Kidney (tissue), 14 donors: ENCODE results near the gene ART1. TPM values are rescaled to one million over a fixed set of nuclear protein-coding genes. Genes with fewer than 3 reads are reported as not detected.

Experiments used
- DNase-seq, 5 donors: peaks; one replicate each; pipeline ENCODE4 v3.0.0-alpha.2; 2013 to 2020
- FAIRE-seq: peaks from 2 replicates; lab custom pipeline; 2012; peaks lifted over from hg19 to GRCh38; lab: Jason Lieb, UNC
- H3K27ac ChIP-seq, 2 donors: one replicate each; pipeline ENCODE4 v1.7.0; 2013; ENCODE audit warnings: low read depth in 2 of 2, low read length in 2 of 2, inconsistent platforms in 1 of 2
- H3K27me3 ChIP-seq: one replicate; pipeline ENCODE4 v1.7.1; 2013; ENCODE audit warnings: low read length, inconsistent platforms; ENCODE audit not compliant: control insufficient read depth, insufficient read depth
- H3K36me3 ChIP-seq, 3 donors: one replicate each; pipeline versions ENCODE4 v1.7.0 to v1.7.1; 2013; ENCODE audit warnings: low read length in 3 of 3, control low read depth in 1 of 3, inconsistent platforms in 1 of 3; ENCODE audit not compliant: insufficient read depth in 3 of 3, control insufficient read depth in 2 of 3
- H3K4me1 ChIP-seq, 3 donors: one replicate each; pipeline versions ENCODE4 v1.7.0 to v1.7.1; 2013; ENCODE audit warnings: low read length in 3 of 3, inconsistent platforms in 1 of 3, low read depth in 1 of 3; ENCODE audit not compliant: control insufficient read depth in 2 of 3, insufficient read depth in 2 of 3
- H3K4me3 ChIP-seq, 3 donors: one replicate each; pipeline versions ENCODE4 v1.7.0 to v1.8.1; 2013; ENCODE audit warnings: low read length in 3 of 3, control low read depth in 1 of 3, inconsistent platforms in 1 of 3
- H3K9ac ChIP-seq, 3 donors: one replicate each; pipeline versions ENCODE4 v1.7.0 to v1.7.1; 2013; ENCODE audit warnings: low read length in 3 of 3, control low read depth in 1 of 3, inconsistent platforms in 1 of 3
- H3K9me3 ChIP-seq, 3 donors: one replicate each; pipeline versions ENCODE4 v1.7.0 to v1.7.1; 2013; ENCODE audit warnings: low read length in 3 of 3, control low read depth in 1 of 3, inconsistent platforms in 1 of 3; ENCODE audit not compliant: control insufficient read depth in 2 of 3, insufficient read depth in 1 of 3
- intact Hi-C: fragments of 100-400 bp; cut with DNase I; formaldehyde crosslinking; loops from one replicate; pipeline ENCODE4 v1.11.1; 2022
- polyA plus RNA-seq: library from polyadenylated mRNA; stranded (reverse); fragments of 350-450 nt; fragmentation: Illumina TruSeq; extraction: RNeasy Lipid Tissue Mini Kit (QIAGEN cat#74804); gene quantifications from one replicate; pipeline ENCODE4 v1.2.3, GENCODE V29; 2014; ENCODE audit warnings: low read depth, low replicate concordance; ENCODE audit not compliant: insufficient read depth
- total RNA-seq: library from RNA; stranded (reverse); fragmentation: NEBNext Ultra II Directional; extraction: Animal tissue kit (Norgen Biotek cat#: 25700); gene quantifications from one replicate; pipeline ENCODE4 v1.2.1, GENCODE V29; 2021
- TF ChIP-seq, protein P1 (sequence below): IDR thresholded peaks from 3 replicates; pipeline ENCODE4 v1.5.1; 2012; ENCODE audit warnings: mild to moderate bottlenecking, moderate library complexity, borderline replicate concordance; ENCODE audit not compliant: insufficient read depth; ENCODE audit errors: extremely low read depth
- donor health status: control.
- donor health status: control.
- donor health status: control.
- donor health status: control.
- donor health status: control.
- donor health status: DM: yes; HTN: yes; CAD: no.
- donor health status: Normal renal cell carcinoma (clear cell type).

ART1 gene
- total and polyA plus RNA-seq, 2 donors from 2014 or later = 0.31 TPM; not detected in 1

- no peak for FAIRE-seq
- Histone ChIP-seq H3K4me1 (no peaks in the 10 kb centered on the region), H3K27me3 (no peaks in the 10 kb centered on the region), H3K27ac (no peak overlapping the region), H3K9me3 (no peaks in the 10 kb centered on the region), H3K4me3 (no peak overlapping the region), H3K36me3 (no peaks in the 10 kb centered on the region), H3K9ac (no peak overlapping the region)
- DNase-seq = no peak
- intact Hi-C loops = no loop called here
- TF ChIP-seq, protein P1, sequence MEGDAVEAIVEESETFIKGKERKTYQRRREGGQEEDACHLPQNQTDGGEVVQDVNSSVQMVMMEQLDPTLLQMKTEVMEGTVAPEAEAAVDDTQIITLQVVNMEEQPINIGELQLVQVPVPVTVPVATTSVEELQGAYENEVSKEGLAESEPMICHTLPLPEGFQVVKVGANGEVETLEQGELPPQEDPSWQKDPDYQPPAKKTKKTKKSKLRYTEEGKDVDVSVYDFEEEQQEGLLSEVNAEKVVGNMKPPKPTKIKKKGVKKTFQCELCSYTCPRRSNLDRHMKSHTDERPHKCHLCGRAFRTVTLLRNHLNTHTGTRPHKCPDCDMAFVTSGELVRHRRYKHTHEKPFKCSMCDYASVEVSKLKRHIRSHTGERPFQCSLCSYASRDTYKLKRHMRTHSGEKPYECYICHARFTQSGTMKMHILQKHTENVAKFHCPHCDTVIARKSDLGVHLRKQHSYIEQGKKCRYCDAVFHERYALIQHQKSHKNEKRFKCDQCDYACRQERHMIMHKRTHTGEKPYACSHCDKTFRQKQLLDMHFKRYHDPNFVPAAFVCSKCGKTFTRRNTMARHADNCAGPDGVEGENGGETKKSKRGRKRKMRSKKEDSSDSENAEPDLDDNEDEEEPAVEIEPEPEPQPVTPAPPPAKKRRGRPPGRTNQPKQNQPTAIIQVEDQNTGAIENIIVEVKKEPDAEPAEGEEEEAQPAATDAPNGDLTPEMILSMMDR = no peak
Measured at GRCh38 chr11:3637201-3637600, 7.7 kb upstream of the ART1 start.

- Histone ChIP-seq H3K9me3 (no peaks in the 10 kb centered on the region), H3K27ac (no peak overlapping the region), H3K27me3 (no peaks in the 10 kb centered on the region), H3K4me3 (no peak overlapping the region), H3K4me1 (peaks cover 0 to 9% (median 6%) of the 10 kb centered on the region in 3 donors), H3K9ac (no peak overlapping the region), H3K36me3 (no peaks in the 10 kb centered on the region)
- TF ChIP-seq, protein P1 = no peak
- FAIRE-seq (no peak), DNase-seq (no peak)
- intact Hi-C loops = no loop called here
Measured at GRCh38 chr11:3638513-3638912, 6.4 kb upstream of the ART1 start.

DNA sequence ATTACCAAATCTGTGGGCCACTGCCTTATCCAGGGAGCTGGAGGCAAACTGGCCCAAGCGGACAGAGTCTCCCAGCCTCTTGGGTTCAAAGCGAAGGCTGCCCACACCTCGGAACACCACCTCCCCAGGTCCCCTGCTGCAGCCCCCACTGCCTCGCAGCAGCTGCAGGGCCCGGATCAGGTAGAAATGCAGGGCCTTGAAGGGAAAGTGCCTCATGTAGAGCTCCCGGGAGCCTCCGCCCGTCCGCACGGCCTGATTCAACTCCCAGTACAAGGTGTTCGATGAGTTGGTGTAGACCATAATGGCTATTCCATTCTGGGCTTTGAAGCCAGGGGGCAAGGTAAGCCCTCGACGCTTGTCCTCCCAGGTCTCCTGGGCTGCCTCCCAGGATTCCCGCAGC is 5.1 kb upstream of the ART1 start:
- DNase-seq (no peak), FAIRE-seq (no peak)
- Histone ChIP-seq H3K27me3 (no peaks in the 10 kb centered on the region), H3K36me3 (no peaks in the 10 kb centered on the region), H3K9me3 (no peaks in the 10 kb centered on the region), H3K27ac (no peak overlapping the region), H3K4me1 (peaks cover 0 to 9% (median 6%) of the 10 kb centered on the region in 3 donors), H3K4me3 (no peak overlapping the region), H3K9ac (no peak overlapping the region)
- intact Hi-C loops = no loop called here
- TF ChIP-seq, protein P1 = no peak

DNA sequence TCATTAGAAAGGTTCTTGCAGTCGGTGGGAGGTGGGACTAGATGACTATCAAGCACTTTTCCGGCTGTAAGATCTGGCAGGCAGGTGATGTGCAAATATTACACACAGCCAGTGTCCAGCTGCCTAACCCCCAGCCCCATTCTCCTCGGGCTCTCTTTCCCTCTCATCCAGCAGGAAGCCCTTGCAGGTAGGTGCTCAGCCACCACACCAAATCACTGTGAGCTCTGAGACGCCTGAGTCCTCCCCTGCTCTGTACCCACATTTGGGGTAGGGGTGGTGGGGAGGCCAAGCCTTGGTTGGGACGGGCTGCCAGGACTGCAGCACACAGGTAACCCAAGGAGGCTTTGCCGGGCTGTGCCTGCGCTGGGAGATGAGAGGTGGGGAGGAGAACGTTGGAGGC is 3.7 kb upstream of the ART1 start:
- no peak for FAIRE-seq
- Histone ChIP-seq H3K36me3 (no peaks in the 10 kb centered on the region), H3K27me3 (no peaks in the 10 kb centered on the region), H3K4me1 (peaks cover 0 to 9% (median 6%) of the 10 kb centered on the region in 3 donors), H3K27ac (no peak overlapping the region), H3K9ac (no peak overlapping the region), H3K4me3 (no peak overlapping the region), H3K9me3 (no peaks in the 10 kb centered on the region)
- no peak for DNase-seq
- intact Hi-C loops = no loop called here
- TF ChIP-seq, protein P1 = no peak
